Lower lobe of right lung (tissue), 2 donors: Measurements from ENCODE around the gene ZNF527. TPM values are rescaled to one million over a fixed set of nuclear protein-coding genes. Genes with fewer than 3 reads are reported as not detected.

Experiments
- ATAC-seq, 2 donors: fragments of 200-7000 bp; cut with Tn5 transposase; one replicate each; pipeline ENCODE4 v1.9.1; 2020 to 2022; ENCODE audit warnings: mild to moderate bottlenecking in 2 of 2, moderate library complexity in 2 of 2
- DNase-seq: peaks from one replicate; pipeline ENCODE4 v3.0.0-alpha.2; 2020
- H3K27ac ChIP-seq: fragments of 200-600 bp; one replicate; pipeline ENCODE4 v1.8.0; 2022
- H3K27me3 ChIP-seq: fragments of 200-600 bp; one replicate; pipeline ENCODE4 v1.8.0; 2022; ENCODE audit warnings: low read depth
- H3K36me3 ChIP-seq: fragments of 200-600 bp; one replicate; pipeline ENCODE4 v1.8.0; 2022; ENCODE audit warnings: mild to moderate bottlenecking
- H3K4me1 ChIP-seq: fragments of 200-600 bp; one replicate; pipeline ENCODE4 v1.8.0; 2022
- H3K4me3 ChIP-seq: fragments of 200-600 bp; one replicate; pipeline ENCODE4 v1.8.0; 2022; ENCODE audit warnings: mild to moderate bottlenecking
- H3K9me3 ChIP-seq: fragments of 200-600 bp; one replicate; pipeline ENCODE4 v1.8.0; 2022
- intact Hi-C: fragments of 100-400 bp; cut with DNase I; formaldehyde crosslinking; loops from one replicate; pipeline ENCODE4 v1.11.0; 2022
- long read RNA-seq: library from polyadenylated mRNA; unstranded; transcript quantifications from one replicate; pipeline ENCODE4 v2.0.0, GENCODE V29; 2021
- total RNA-seq: library from RNA; stranded (reverse); fragmentation: NEBNext Ultra II Directional; extraction: Animal tissue kit (Norgen Biotek cat#: 25700); gene quantifications from one replicate; pipeline ENCODE4 v1.2.1, GENCODE V29; 2021
- TF ChIP-seq, protein P1 (sequence below): fragments of 200-600 bp; IDR thresholded peaks from one replicate; pipeline ENCODE4 v1.8.0; 2022; ENCODE audit warnings: antibody characterized with exemption, mild to moderate bottlenecking
- donor health status: DM: no; HTN: yes; CAD: no; lungs with severe emphysema.

The ZNF527 gene
- 4.9 TPM for total RNA-seq
- long read RNA-seq, partial matches to known transcripts, result 0 of 4 reads
- long read RNA-seq, other reads (novel, unspliced or antisense), result 3 of 4 reads

DNA sequence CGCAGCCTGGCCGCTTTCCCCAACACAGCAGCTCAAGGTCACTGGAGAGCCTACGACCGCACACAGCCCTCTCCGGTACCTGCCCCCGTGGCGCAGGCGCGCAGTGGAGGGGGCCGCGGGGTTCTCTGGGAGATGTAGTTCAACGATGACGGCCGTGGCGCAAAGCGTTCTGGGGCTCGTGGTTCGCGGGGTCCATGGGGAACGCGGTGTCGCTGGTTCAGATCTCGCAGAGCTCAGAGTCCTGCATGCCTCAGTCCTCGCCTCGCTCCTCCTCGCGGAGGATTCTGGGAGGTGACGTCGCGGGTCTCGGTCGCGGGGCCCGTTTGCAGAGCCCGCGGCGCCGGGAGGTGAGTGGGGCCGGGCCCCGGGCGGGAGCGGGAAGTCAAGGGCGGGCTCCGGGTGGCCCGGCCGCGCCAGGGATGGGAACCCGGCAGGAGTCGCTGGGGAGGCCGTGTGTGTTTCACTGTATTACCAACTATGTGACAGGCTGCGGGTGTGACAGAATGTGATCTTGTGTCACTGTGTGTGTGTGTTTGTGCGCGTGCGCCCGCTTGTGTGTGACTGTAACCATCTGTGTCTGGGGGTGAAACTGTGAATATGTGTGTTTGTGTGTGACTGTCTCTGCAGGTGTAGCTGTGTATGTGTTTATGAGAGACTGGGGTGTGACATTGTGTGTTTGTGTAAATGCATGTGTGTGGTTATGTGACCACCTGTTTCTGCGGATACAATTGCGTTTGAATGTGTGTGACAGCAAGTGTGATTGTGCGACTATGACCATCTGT is at the start of gene ZNF527:
TSS of gene ZNF527 (plus strand) at position 220 of the 782 bp plus-strand sequence. CDS start 3,100 bp downstream, outside the sequence.
- TF ChIP-seq, protein P1, sequence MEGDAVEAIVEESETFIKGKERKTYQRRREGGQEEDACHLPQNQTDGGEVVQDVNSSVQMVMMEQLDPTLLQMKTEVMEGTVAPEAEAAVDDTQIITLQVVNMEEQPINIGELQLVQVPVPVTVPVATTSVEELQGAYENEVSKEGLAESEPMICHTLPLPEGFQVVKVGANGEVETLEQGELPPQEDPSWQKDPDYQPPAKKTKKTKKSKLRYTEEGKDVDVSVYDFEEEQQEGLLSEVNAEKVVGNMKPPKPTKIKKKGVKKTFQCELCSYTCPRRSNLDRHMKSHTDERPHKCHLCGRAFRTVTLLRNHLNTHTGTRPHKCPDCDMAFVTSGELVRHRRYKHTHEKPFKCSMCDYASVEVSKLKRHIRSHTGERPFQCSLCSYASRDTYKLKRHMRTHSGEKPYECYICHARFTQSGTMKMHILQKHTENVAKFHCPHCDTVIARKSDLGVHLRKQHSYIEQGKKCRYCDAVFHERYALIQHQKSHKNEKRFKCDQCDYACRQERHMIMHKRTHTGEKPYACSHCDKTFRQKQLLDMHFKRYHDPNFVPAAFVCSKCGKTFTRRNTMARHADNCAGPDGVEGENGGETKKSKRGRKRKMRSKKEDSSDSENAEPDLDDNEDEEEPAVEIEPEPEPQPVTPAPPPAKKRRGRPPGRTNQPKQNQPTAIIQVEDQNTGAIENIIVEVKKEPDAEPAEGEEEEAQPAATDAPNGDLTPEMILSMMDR, result no peak
- intact Hi-C loops, result no loop called here
- ATAC-seq, result peak; percentile 99 to 100

DNA sequence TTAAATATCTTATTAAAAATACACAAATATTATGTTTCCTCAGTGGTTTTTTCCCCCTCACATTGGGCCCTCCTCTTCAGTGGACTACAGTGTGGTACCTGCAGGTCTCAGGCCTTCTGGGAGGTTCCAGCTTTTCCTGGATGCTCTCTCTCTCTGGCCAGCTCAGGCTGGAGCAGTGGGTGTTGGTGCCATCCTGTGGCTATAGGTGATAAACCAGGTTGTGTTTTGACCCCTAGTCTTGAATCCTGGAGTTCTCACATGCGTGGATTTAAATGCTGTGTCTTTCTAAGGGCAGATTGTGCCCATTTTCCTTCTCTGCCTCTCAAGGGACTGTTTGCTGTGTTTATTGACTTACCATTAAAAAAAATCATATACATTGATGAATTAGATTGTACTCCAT is 41.2 kb upstream of the ZNF527 start:
- H3K4me1 ChIP-seq, result no peaks in the 10 kb centered on the region
- no peak overlapping the region for H3K4me3 ChIP-seq
- intact Hi-C loops, result no loop called here
- TF ChIP-seq, protein P1, result no peak
- H3K27ac ChIP-seq, result no peak overlapping the region
- no peak for ATAC-seq
- DNase-seq, result no peak
- H3K36me3 ChIP-seq, result peaks cover 52% of the 10 kb centered on the region
- no peaks in the 10 kb centered on the region for H3K9me3 ChIP-seq
- H3K27me3 ChIP-seq, result no peaks in the 10 kb centered on the region

More for the DNA sequence above, at the start of gene ZNF527:
- Histone ChIP-seq H3K27me3 (no peaks in the 10 kb centered on the region), H3K27ac (peak within 1 kb of the TSS; percentile 83), H3K36me3 (peaks cover 23% of the 10 kb centered on the region), H3K4me3 (peak within 1 kb of the TSS; percentile 60), H3K9me3 (peaks cover 28% of the 10 kb centered on the region), H3K4me1 (peaks cover 17% of the 10 kb centered on the region)
- peak; percentile 98 for DNase-seq

DNA sequence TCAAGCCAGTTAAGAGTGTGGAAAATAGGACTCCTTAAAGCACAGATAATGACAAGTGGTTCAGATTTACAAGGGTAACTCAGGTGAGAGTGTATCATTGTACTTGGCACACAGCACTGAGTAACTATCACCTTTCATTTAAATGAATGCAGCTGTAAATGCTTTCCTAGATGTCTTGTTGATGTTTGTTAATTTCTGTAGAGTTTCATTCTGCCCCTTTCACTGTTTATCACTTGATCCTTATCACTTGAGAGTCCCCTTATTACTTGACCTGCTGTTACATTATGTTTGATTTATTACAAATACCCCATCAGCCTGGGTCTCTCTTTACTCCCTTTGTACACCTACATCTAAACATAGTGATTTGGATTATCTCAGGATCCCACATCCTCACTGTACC is 38.1 kb upstream of the ZNF527 start:
- TF ChIP-seq, protein P1, result no peak
- intact Hi-C loops, result no loop called here

DNA sequence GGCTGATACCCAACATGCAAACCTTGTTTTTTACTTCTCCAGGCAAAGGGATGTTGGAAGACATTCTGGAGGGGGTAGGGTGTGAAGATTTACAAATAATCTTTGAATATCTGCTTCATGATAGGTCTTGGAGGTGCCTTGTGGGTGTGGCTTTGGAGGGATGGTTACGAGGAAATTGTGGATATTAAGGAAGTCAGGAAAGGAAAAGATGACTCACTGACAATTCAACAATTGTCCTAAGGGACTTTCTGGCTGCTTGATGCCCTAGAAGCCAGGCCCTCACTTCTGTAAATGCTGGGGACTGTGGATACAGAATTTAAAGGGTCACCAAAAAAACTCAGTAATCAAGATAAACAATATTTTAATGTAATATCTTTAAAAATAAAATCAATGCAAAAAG is 37.4 kb upstream of the ZNF527 start:
- no peak overlapping the region for H3K4me3 ChIP-seq
- no peak for DNase-seq
- no peak for ATAC-seq
- no peaks in the 10 kb centered on the region for H3K27me3 ChIP-seq
- TF ChIP-seq, protein P1, result no peak
- intact Hi-C loops, result no loop called here
- no peak overlapping the region for H3K27ac ChIP-seq
- peaks cover 10% of the 10 kb centered on the region for H3K4me1 ChIP-seq
- peaks cover 14% of the 10 kb centered on the region for H3K36me3 ChIP-seq
- H3K9me3 ChIP-seq, result no peaks in the 10 kb centered on the region

More for the DNA sequence above, 38.1 kb upstream of the ZNF527 start:
- Histone ChIP-seq H3K4me3 (no peak overlapping the region), H3K4me1 (peaks cover 10% of the 10 kb centered on the region), H3K27me3 (no peaks in the 10 kb centered on the region), H3K9me3 (no peaks in the 10 kb centered on the region), H3K36me3 (peaks cover 20% of the 10 kb centered on the region), H3K27ac (no peak overlapping the region)
- DNase-seq (no peak), ATAC-seq (no peak)

DNA sequence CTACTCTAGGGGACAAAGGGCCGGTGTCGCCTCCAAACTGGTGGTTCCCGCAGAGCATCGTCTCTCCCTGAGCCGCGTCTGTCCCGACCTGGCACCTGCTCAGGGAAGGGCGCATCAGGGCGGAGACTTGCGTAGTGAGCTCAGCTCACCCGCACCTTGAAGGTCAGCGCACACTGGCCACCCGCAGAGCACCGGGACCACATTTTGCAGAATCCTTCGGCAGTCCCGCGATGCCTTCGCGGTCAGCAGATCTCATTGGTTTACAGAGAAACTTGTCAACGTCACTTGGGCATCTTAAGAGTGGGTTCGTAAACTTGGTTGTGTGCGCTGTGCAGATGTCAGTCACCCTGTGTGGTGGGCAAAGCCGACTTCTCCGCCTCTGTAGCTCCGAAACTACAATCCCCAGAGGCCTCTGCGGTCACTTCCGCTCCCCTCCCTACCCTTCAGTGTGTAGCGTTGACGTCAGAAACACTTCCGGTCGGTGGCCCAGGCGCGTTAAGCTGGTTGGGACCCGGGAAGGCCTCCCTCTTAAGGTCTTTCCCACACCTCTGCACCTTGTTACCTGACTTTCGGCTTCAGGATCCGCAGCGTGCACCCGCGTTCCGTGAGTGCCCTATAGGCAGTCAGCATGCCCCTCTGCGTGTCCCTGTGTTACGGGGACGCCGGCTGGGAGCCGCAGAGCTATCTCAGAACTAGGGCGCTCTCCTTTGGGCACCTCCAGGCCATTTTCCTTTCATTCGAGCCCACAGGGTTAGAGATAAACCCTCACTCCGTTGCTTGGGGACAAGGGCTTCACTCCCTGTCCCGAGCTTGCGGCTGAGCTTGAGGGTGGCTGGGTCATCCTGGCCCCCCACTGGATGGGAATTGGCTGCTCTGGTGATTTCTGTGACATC is 36.5 kb upstream of the ZNF527 start:
- Histone ChIP-seq H3K36me3 (peaks cover 4% of the 10 kb centered on the region), H3K27me3 (no peaks in the 10 kb centered on the region), H3K27ac (peak overlapping the region; percentile 81), H3K9me3 (no peaks in the 10 kb centered on the region), H3K4me1 (peaks cover 10% of the 10 kb centered on the region), H3K4me3 (peak overlapping the region; percentile 68)
- DNase-seq (peak; percentile 91), ATAC-seq (peak; percentile 95 to 99)
- intact Hi-C loops, result no loop called here
- TF ChIP-seq, protein P1, result no peak
